ENCODE measurements around the gene ITGBL1.

ITGBL1 gene

GRCh38 chr13:101452519-101453485 is at the start of gene ITGBL1:
TSS of gene ITGBL1 (plus strand) at chr13:101452675. CDS start at chr13:101452834, 159 bp downstream.
- peak; percentile 17 for DNase-seq (ENCODE audit: low read depth)
- peak within 1 kb of the TSS; percentile 46 for H3K4me3 ChIP-seq (replicated peaks; ENCODE audit: low read depth, low read length)
- no peak for TF ChIP-seq CTCF (IDR thresholded peaks at IDR 0.05; ENCODE audit: low read length, missing control alignments)

GRCh38 chr13:101406791-101407190 is 45.7 kb upstream of the ITGBL1 start:
- no peak for TF ChIP-seq CTCF (IDR thresholded peaks at IDR 0.05; ENCODE audit: low read length, missing control alignments)

GRCh38 chr13:101408154-101408553 is 44.3 kb upstream of the ITGBL1 start:
- DNase-seq (ENCODE audit: low read depth): no peak
- TF ChIP-seq CTCF (IDR thresholded peaks at IDR 0.05; ENCODE audit: low read length, missing control alignments): no peak
- no peak overlapping the region for H3K4me3 ChIP-seq (replicated peaks; ENCODE audit: low read depth, low read length)

More at GRCh38 chr13:101406791-101407190, 45.7 kb upstream of the ITGBL1 start:
- no peak overlapping the region for H3K4me3 ChIP-seq (replicated peaks; ENCODE audit: low read depth, low read length)
- no peak for DNase-seq (ENCODE audit: low read depth)

GRCh38 chr13:101408992-101409656 is 43.4 kb upstream of the ITGBL1 start:
- no peak for TF ChIP-seq CTCF (IDR thresholded peaks at IDR 0.05; ENCODE audit: low read length, missing control alignments)
- no peak for DNase-seq (ENCODE audit: low read depth)
- H3K4me3 ChIP-seq (replicated peaks; ENCODE audit: low read depth, low read length): no peak overlapping the region

- no peak overlapping the region for H3K4me3 ChIP-seq (replicated peaks; ENCODE audit: low read depth, low read length)
- no peak for DNase-seq (ENCODE audit: low read depth)
- no peak for TF ChIP-seq CTCF (IDR thresholded peaks at IDR 0.05; ENCODE audit: low read length, missing control alignments)
Measured at GRCh38 chr13:101412076-101412475, 40.4 kb upstream of the ITGBL1 start.

GRCh38 chr13:101415358-101416174 is 36.9 kb upstream of the ITGBL1 start:
- DNase-seq (ENCODE audit: low read depth): no peak
- H3K4me3 ChIP-seq (replicated peaks; ENCODE audit: low read depth, low read length): no peak overlapping the region
- TF ChIP-seq CTCF (IDR thresholded peaks at IDR 0.05; ENCODE audit: low read length, missing control alignments): no peak

All from fibroblast of pulmonary artery (primary cell).